Calu3 (cell line): ENCODE results near the gene MLLT1. TPM values are rescaled to one million over a fixed set of nuclear protein-coding genes. Genes with fewer than 3 reads are reported as not detected.
A peak's percentile ranks its signal among the peaks of the same experiment; 100 is the strongest.

Experiments
- BruUV-seq: library from RNA; stranded (reverse); fragments of 400-500 nt; replicated peaks from 2 replicates; lab custom pipeline; 2021; lab: Mats Ljungman, UMichigan
- CTCF ChIA-PET: fragments of 300-600 bp; sonication (Branson Sonifier 250); formaldehyde crosslinking; loops from one replicate; lab custom pipeline; 2022; ENCODE audit warnings: antibody characterized with exemption; lab: Charles Lee
- DNase-seq: peaks from one replicate; pipeline ENCODE4 v3.0.0; 2022
- H3K27ac Mint-ChIP-seq: one replicate; pipeline ENCODE4 v1.8.0; 2022; ENCODE audit warnings: mixed read lengths; ENCODE audit not compliant: unreplicated experiment
- H3K27me3 Mint-ChIP-seq: one replicate; pipeline ENCODE4 v1.8.0; 2022; ENCODE audit warnings: mixed read lengths; ENCODE audit not compliant: unreplicated experiment
- H3K36me3 Mint-ChIP-seq: one replicate; pipeline ENCODE4 v1.8.0; 2022; ENCODE audit warnings: mild to moderate bottlenecking, moderate library complexity, mixed read lengths; ENCODE audit not compliant: insufficient read depth, unreplicated experiment
- H3K4me1 Mint-ChIP-seq: one replicate; pipeline ENCODE4 v1.8.0; 2022; ENCODE audit warnings: mild to moderate bottlenecking, low read depth, mixed read lengths; ENCODE audit not compliant: unreplicated experiment
- H3K4me3 Mint-ChIP-seq: one replicate; pipeline ENCODE4 v1.8.0; 2022; ENCODE audit warnings: mild to moderate bottlenecking, low read depth, moderate library complexity, mixed read lengths; ENCODE audit not compliant: unreplicated experiment
- H3K9me3 Mint-ChIP-seq: one replicate; pipeline ENCODE4 v1.8.0; 2022; ENCODE audit warnings: low read depth, mixed read lengths; ENCODE audit not compliant: unreplicated experiment
- CTCF ChIP-seq: fragments of 200-600 bp; IDR thresholded peaks from one replicate; pipeline ENCODE4 v1.8.0; 2022; ENCODE audit warnings: antibody characterized with exemption; ENCODE audit not compliant: unreplicated experiment
- intact Hi-C: fragments of 100-400 bp; cut with micrococcal nuclease; formaldehyde crosslinking; loops from one replicate; pipeline ENCODE4 v1.10.0; 2022; ENCODE audit not compliant: unreplicated experiment
- total RNA-seq: library from RNA; stranded (reverse); gene quantifications from 2 replicates; pipeline ENCODE4 v1.2.3, GENCODE V29; 2022

Gene MLLT1
- total RNA-seq, 1 experiment from 2014 or later: 49.8 TPM

GRCh38 chr19:6260912-6261650 lies 18.7 kb downstream of the MLLT1 start:
- Mint-ChIP-seq H3K4me1 (no peaks in the 10 kb centered on the region), H3K9me3 (no peaks in the 10 kb centered on the region), H3K27me3 (no peaks in the 10 kb centered on the region), H3K27ac (no peak overlapping the region), H3K36me3 (peaks cover 28% of the 10 kb centered on the region), H3K4me3 (no peak overlapping the region)
- intact Hi-C loops: no loop called here
- no TSS peak for BruUV-seq
- DNase-seq: peak; percentile 23
- peak; percentile 44 for TF ChIP-seq CTCF
- CTCF ChIA-PET: no interaction called here

GRCh38 chr19:6260376-6260775 lies 19.4 kb downstream of the MLLT1 start:
- TF ChIP-seq CTCF: no peak
- Mint-ChIP-seq H3K36me3 (peaks cover 28% of the 10 kb centered on the region), H3K27ac (no peak overlapping the region), H3K27me3 (no peaks in the 10 kb centered on the region), H3K9me3 (no peaks in the 10 kb centered on the region), H3K4me1 (no peaks in the 10 kb centered on the region), H3K4me3 (no peak overlapping the region)
- DNase-seq: no peak
- intact Hi-C loops: no loop called here
- BruUV-seq: no TSS peak
- CTCF ChIA-PET: no interaction called here

GRCh38 chr19:6259312-6259861 lies 20.4 kb downstream of the MLLT1 start:
- Mint-ChIP-seq H3K27me3 (no peaks in the 10 kb centered on the region), H3K9me3 (no peaks in the 10 kb centered on the region), H3K4me3 (no peak overlapping the region), H3K36me3 (peaks cover 30% of the 10 kb centered on the region), H3K27ac (no peak overlapping the region), H3K4me1 (no peaks in the 10 kb centered on the region)
- no peak for TF ChIP-seq CTCF
- intact Hi-C loops: no loop called here
- no TSS peak for BruUV-seq
- CTCF ChIA-PET: no interaction called here
- DNase-seq: no peak

- no peak for TF ChIP-seq CTCF
- no peaks in the 10 kb centered on the region for H3K4me1 Mint-ChIP-seq
- no peak for DNase-seq
- H3K27me3 Mint-ChIP-seq: no peaks in the 10 kb centered on the region
- H3K9me3 Mint-ChIP-seq: no peaks in the 10 kb centered on the region
- CTCF ChIA-PET: interaction anchor here (0.6 kb wide), 1 partner anchor 58 kb away, joined by 4 read pairs; no protein-coding TSS in a partner anchor
- BruUV-seq: no TSS peak
- no peak overlapping the region for H3K4me3 Mint-ChIP-seq
- no peak overlapping the region for H3K27ac Mint-ChIP-seq
- H3K36me3 Mint-ChIP-seq: peaks cover 27% of the 10 kb centered on the region
- intact Hi-C loops: no loop called here
Measured at GRCh38 chr19:6258812-6259311, 20.9 kb downstream of the MLLT1 start.
